Purkinje cell (primary cell): Measurements from ENCODE around the gene CCDC32. TPM values are rescaled to one million over a fixed set of nuclear protein-coding genes. Genes with fewer than 3 reads are reported as not detected.

Experiments
- polyA plus RNA-seq: library from polyadenylated mRNA; unstranded; fragments of >200 nt; fragmentation: Nextera tagmentation; gene quantifications from 2 replicates; pipeline ENCODE4 v1.2.1, GENCODE V29; 2014

The CCDC32 gene, protein sequence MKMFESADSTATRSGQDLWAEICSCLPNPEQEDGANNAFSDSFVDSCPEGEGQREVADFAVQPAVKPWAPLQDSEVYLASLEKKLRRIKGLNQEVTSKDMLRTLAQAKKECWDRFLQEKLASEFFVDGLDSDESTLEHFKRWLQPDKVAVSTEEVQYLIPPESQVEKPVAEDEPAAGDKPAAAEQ
- polyA plus RNA-seq = 23.8 and 38.7 TPM in 2 replicates

DNA sequence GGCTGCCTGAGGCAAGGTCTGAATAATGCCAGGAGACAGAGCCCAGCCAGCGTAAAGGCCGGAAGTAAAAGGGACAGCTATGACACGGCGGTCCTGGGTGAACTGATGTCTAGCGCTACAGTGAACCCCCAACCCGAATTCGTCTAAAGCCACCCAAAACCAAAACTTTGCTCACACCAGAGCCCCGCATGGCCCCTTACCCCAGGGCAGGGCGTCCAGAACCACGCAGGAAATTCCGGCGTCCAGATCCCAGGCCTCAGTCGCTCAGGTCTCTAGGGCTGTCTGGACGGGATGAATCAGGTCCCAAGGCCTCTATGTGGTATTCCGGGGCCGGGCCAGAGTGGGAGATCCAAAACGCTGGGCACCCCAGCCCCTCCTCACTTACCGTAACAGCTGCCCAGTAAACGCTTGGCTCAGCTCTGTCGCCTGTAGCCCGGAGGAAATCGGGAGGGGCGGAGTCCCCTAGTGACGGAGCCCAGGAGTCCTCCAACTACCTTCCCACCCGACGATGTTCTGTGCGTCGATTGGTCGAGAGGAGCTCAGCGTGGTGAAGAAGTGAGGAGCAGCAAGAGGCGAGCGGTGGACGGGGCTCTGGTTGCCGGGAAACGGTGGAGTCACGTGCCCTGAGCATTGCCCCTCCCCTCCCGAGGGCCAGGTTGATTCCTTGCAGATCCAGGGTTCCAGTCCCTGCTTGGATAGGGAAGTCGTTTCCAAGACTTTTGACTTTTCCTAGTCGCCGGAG, at the start of gene CCDC32:
Gene CCDC32 (minus strand): TSS at position 452 of the 742 bp plus-strand sequence. CDS start 2,027 bp downstream, outside the sequence.

DNA sequence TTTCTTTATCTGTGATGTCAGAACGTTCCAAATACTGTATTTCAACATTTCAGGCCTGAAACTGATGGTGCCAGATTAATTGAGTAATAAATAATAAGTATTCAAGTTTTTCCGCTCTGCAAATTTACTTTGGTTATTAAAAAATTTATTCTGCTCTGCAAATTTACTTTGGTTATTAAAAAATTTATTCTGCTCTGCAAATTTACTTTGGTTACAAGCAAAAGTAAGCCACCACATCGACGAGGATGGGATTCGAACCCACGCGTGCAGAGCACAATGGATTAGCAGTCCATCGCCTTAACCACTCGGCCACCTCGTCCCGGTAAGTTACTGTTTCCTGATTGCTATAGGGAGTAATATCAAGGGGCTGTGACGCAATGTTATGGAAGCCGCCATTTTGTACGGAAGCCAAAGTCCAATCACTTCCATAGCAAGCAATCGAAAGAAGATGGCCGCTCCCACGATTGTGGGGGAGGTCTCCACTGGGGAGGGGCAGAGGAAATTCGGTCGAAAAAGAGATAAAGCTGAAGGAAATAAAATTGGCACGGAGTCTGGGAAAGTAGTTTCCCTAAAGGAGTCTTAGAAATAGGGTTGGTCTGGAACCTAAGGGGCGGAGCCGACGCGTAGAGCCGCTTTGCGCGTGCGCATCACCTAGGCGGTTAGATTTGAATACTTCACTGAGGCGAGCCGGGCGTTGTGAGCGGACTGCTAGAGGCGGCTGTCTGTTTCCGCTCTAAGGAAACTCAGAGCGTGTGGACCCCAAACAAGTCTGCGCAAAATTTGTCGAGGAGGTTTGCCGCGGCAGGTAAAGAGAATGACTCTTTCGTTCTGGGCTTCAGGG, 29.0 kb upstream of the CCDC32 start, which contains the start of gene KNL1:
Gene KNL1 (plus strand): TSS at position 662 of the 841 bp plus-strand sequence. CDS start 8,683 bp downstream, outside the sequence.

DNA sequence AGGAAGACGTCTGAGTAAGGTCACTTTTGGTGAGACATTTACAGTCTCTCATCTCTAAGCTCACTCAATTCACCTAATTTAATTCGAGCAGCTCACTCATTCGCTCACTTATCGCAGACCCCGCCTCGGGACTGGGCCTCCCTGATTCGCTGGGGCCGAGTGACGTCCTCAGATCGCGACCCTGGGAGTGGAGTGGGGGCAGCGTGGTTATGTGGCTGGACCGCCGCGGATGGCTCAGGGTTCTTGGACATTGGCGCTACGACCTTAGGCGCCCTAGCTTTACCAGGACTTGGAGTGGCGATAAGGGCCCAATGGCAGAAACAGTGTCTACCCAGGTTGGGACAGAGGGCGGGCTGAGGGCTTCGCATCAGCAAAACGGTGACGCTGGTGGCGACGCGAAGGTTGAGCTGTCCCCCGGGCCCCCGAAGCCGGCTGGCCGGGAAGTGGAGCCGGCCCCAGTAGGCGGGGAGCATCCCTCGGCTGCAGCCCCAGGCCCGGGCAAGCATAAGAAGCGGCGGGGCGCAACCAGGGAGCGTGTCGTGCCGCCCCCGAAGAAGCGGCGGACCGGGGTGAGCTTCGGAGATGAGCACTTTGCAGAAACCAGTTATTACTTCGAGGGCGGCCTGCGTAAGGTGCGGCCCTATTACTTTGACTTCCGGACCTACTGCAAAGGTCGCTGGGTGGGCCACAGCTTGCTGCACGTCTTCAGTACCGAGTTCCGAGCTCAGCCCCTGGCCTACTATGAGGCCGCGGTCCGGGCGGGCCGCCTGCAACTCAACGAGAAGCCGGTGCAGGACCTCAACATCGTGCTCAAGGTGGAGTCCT, 4.5 kb upstream of the CCDC32 start, which contains the start of gene RPUSD2:
Gene RPUSD2 (plus strand): TSS at position 171 of the 825 bp plus-strand sequence. CDS start 39 bp downstream, at position 210.

Other genes starting within 250 kb of the CCDC32 start
- 0.76 and 8.2 TPM in 2 replicates for gene INAFM2, start 241.3 kb downstream of the CCDC32 start, polyA plus RNA-seq
- 0.11 and 0.14 TPM in 2 replicates for gene CCDC9B, start 224.1 kb downstream of the CCDC32 start, polyA plus RNA-seq
- gene PHGR1, start 214.0 kb downstream of the CCDC32 start, polyA plus RNA-seq = not detected in 2 replicates
- gene DISP2, start 206.8 kb downstream of the CCDC32 start, polyA plus RNA-seq = 12.3 and 15.7 TPM in 2 replicates
- gene KNSTRN, start 182.3 kb downstream of the CCDC32 start, polyA plus RNA-seq = 9.6 and 11.4 TPM in 2 replicates
- gene IVD, start 159.2 kb downstream of the CCDC32 start, polyA plus RNA-seq = 2.9 and 9.9 TPM in 2 replicates
- 0.38 and 0.83 TPM in 2 replicates for gene BAHD1, start 124.1 kb downstream of the CCDC32 start, polyA plus RNA-seq
- gene CHST14, start 94.1 kb downstream of the CCDC32 start, polyA plus RNA-seq = not detected in 2 replicates
- gene RPUSD2, start 4.3 kb upstream of the CCDC32 start, polyA plus RNA-seq = 2.1 and 5.3 TPM in 2 replicates
- not detected in 2 replicates for gene KNL1, start 29.2 kb upstream of the CCDC32 start, polyA plus RNA-seq
- gene RAD51, start 130.1 kb upstream of the CCDC32 start, polyA plus RNA-seq = 2.2 TPM in 1 of 2 replicates, not detected in the other
- 22.7 and 31.4 TPM in 2 replicates for gene RMDN3, start 190.2 kb upstream of the CCDC32 start, polyA plus RNA-seq
- gene GCHFR, start 199.0 kb upstream of the CCDC32 start, polyA plus RNA-seq = 80.5 and 108 TPM in 2 replicates
- 0.21 TPM in 1 of 2 replicates, not detected in the other for gene C15orf62, start 204.9 kb upstream of the CCDC32 start, polyA plus RNA-seq
- gene ZFYVE19, start 242.0 kb upstream of the CCDC32 start, polyA plus RNA-seq = 1.5 and 2.9 TPM in 2 replicates
- gene DNAJC17, start 242.4 kb upstream of the CCDC32 start, polyA plus RNA-seq = 11.7 and 25.3 TPM in 2 replicates